ENCODE results near the gene PJVK.

DNA sequence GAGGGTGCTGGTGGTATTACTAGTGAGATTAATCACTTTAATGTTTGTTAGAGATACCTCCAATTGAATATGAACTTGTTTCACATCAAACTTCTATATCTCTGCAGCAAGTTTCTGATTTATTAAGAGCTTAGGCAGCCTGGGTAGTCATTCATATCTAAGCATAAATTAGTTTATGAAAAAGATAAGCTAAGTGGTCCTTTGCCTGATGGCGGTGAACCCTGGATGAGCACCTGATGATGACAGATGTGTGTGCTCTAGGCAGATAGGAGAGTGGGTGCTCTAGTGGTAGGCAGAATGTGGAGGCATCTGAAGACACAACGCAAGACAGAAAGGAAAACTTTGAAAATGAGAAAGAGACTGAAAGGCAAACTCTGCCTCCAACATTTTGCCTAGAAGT is 22.2 kb downstream of the PJVK start:
- TF ChIP-seq, protein P1, sequence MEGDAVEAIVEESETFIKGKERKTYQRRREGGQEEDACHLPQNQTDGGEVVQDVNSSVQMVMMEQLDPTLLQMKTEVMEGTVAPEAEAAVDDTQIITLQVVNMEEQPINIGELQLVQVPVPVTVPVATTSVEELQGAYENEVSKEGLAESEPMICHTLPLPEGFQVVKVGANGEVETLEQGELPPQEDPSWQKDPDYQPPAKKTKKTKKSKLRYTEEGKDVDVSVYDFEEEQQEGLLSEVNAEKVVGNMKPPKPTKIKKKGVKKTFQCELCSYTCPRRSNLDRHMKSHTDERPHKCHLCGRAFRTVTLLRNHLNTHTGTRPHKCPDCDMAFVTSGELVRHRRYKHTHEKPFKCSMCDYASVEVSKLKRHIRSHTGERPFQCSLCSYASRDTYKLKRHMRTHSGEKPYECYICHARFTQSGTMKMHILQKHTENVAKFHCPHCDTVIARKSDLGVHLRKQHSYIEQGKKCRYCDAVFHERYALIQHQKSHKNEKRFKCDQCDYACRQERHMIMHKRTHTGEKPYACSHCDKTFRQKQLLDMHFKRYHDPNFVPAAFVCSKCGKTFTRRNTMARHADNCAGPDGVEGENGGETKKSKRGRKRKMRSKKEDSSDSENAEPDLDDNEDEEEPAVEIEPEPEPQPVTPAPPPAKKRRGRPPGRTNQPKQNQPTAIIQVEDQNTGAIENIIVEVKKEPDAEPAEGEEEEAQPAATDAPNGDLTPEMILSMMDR (IDR thresholded peaks at IDR 0.05): no peak
- TF ChIP-seq POLR2A (IDR thresholded peaks at IDR 0.05): no peak

All from right lobe of liver (tissue), 4 donors.